Left renal pelvis (tissue), 4 donors: ENCODE results near the gene ANKRD49. TPM values are rescaled to one million over a fixed set of nuclear protein-coding genes. Genes with fewer than 3 reads are reported as not detected.

Source experiments
- DNase-seq, 4 donors: peaks; one replicate each; pipeline ENCODE4 v3.0.0-alpha.2; 2013; ENCODE audit warnings: low read depth in 4 of 4, low spot score in 3 of 4
- polyA plus RNA-seq, 4 donors: library from polyadenylated mRNA; unstranded; fragments of 120-200 nt; gene quantifications; one replicate each; pipeline ENCODE4 v1.2.1, GENCODE V29; 2013; ENCODE audit not compliant: insufficient read length in 4 of 4

ANKRD49 gene, protein sequence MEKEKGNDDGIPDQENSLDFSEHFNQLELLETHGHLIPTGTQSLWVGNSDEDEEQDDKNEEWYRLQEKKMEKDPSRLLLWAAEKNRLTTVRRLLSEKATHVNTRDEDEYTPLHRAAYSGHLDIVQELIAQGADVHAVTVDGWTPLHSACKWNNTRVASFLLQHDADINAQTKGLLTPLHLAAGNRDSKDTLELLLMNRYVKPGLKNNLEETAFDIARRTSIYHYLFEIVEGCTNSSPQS
- polyA plus RNA-seq = 10 to 100 TPM; 16.2 to 33.7 (median 24.9) TPM

DNA sequence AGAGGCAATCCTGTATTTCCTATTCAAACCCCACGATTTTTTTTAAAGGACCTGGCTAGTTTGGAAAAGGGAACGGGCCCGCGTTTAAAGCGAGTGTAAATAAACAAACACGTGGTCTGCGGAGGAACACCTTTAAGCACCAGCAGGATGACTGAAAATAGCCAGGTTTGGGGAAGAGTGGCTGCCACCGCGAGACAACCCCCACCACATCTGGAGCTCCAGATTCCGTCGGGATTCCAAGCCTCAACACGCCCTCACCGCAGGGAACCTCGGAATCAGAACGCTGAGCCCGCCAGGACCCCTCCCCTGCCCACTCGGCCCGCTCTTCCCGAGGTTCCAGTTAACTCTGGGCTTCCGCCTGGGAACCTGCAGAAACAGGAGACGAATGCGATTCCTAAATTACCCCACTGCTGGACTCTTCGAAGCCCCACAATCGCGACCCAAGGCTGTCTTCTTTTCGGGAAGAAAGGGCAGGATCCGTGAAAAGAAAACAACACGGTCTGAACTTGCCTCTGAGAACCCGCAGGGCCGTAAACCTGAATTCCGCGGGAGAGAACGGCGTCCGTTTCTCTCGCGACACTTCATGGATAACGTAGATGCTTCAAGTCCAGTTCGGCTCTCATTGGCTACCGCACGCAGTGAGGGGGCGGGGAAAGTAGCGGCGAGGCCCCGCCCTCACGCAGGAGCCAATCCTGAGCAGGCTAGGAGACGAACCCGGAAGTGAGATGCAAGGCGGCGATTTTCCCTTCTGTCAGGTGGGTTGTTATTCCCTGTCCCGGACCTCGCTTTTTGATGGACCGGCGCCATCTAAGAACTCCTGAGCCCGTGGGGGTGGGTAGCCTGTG is at the start of gene ANKRD49, which contains the start of gene MRE11:
Gene ANKRD49 (plus strand): TSS at position 704 of the 845 bp plus-strand sequence. CDS start 2,710 bp downstream, outside the sequence.
Gene MRE11 (minus strand): TSS at position 564 of the 845 bp plus-strand sequence. CDS start 1,043 bp downstream, outside the sequence.
- DNase-seq = peak; percentile 94 to 97 (median 96)

- no peak for DNase-seq
These were observed 48.1 kb upstream of the ANKRD49 start for GRCh38 chr11:94445641-94446040.

- DNase-seq = no peak
These were observed 46.6 kb upstream of the ANKRD49 start for GRCh38 chr11:94447149-94447548.

DNA sequence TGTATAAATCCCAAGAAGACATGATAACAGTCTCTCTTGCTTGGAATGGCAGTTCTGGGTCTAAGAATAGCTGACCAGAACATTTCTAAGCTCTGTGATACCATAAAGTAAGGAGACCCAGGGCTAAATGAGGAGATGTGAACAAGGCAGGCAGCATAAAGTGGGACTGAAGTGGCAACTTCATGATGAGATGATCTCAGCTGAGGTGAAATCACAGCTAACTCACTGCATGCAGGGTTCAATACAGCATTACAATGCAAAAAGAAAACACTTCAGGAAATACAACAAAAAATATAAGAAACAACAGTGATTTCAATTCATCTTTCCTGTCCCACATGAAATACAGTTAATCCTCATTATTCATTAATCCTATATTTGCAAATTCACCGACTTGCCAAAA is 44.8 kb upstream of the ANKRD49 start:
- no peak for DNase-seq

DNA sequence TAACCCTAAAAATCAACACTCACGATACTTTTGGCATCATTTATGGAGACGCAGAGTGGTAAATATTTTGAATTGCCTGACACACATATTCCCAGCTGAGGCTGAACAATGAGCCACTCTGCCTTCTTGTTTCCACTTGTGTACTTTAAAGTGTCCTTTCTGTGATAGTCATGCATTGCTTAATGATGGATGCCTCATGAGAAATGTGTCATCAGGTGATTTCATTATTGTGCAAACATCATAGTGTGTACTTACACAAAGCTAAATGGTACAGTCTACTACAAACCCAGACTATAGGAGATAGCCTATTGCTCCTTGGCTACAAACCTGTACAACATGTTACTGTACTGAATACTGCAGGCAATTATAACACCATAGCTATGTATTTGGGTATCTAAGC is 44.3 kb upstream of the ANKRD49 start:
- no peak for DNase-seq

DNA sequence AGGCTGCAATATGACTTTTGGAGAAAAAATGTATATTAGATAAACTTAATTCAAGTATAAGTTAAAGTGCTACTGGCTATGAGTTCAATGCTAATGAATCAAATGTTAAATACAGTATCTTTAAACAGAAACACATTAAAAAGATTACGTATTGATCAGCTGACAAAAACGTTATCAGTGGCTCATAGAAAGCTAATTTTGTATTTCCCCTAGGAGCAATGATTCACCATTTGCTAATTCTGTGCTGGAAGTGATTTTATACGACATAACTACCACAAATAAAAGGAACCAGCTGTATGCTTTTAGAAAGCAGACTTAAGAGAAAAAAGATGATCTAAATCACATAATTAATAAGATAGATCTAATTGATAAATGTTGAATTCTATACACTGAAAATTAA is 43.7 kb upstream of the ANKRD49 start:
- DNase-seq = no peak

GRCh38 chr11:94452988-94453387 is 40.8 kb upstream of the ANKRD49 start:
- DNase-seq = no peak

DNA sequence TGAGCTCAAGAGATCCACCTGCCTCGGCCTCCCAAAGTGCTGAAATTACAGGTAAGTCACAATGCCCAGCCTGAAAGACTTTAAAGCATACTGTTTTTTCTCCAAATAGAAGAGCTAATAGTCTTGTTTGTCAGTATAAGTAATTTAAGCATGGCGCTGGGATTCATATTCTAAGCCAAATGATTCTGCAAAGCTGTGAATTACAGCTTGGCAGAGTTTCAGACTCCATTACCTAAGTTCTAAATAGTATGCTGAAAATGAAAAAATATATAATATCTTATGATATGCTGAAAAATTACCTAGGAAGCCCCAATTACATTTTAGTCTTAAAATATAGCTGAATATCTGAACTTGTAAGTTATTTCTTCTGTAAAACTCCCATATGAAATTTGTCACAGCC is 39.5 kb upstream of the ANKRD49 start:
- no peak for DNase-seq

GRCh38 chr11:94455861-94456260 is 37.9 kb upstream of the ANKRD49 start:
- DNase-seq = peak in 1 of 4 donors; percentile 0

- DNase-seq = no peak
These were observed 36.4 kb upstream of the ANKRD49 start for GRCh38 chr11:94457118-94458029.

DNA sequence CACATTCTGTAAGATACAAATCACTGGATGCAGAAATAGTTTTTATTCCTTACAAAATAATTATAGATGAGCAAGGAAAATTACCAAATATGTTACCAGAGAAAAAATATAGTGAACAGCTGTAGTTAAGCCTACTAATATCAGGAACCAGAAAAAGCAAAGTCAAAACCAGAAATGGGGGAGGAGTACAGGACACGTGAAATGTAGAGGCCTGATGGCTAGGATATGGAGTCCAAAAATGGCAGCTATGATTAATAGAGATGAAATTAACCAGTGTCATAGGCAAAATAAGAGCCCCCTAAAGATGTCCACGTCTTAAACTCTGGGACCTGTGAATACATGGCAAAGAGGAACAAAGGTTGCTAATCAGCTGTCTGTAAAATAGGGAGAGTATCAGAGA is 34.2 kb upstream of the ANKRD49 start:
- DNase-seq = no peak

DNA sequence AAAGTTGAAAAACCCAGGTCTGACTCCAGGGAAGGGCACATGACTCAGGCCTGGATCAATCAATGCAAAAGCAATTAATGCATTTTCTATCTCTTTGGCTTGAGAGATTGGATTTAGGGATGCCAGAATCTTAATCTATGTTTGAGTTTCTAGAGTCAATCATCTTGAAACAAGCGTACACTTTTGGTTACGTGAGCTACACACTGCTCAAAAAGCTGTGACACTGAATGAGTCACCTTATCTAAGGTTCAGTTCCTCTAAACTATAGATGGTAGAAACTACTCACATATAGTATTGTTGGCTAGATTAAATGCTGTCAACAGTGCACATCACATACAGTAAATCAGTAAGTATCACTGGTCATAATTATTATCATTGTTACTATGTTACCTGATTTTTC is 24.4 kb upstream of the ANKRD49 start:
- no peak for DNase-seq

DNA sequence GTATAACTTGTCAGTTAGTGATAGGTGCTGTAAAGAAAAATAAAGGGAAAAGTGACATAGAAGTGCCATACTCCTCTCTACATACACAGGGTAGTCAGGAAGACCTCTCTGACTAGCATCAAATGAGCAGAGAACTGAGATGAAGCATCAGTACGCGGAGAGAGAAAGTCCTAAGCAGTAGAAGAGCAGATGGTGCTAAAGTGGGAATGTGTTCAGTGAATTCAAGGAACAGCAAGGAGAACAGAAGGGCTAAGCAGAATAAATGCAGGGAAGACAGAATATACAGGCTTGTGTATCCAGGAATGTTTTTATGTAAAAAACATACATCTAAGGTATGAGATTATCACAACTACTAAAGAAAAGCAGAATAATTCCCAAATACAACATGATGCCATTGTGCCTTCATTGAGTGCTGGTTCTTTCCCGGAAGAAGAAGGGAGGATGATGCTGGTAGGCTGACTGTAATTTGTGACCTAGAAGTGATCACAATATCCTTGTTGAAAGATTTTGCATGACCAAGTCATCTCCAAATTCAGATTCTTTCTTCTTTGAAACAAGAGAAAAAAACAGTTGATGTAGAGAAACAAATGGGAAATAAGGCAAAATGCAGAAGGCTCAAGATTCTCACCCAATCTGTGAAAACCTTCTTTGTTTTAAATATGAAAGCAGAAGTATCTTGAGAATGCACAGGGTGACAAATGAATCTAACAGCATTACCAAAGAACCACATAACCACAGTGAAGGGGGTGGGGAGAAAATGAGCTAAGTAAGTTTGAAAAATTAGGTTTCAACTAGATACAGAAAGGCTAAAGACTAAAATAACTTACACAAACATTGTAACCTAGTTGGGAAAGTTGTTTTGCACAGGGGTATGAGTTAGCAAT is 20.6 kb upstream of the ANKRD49 start:
- DNase-seq = no peak

DNA sequence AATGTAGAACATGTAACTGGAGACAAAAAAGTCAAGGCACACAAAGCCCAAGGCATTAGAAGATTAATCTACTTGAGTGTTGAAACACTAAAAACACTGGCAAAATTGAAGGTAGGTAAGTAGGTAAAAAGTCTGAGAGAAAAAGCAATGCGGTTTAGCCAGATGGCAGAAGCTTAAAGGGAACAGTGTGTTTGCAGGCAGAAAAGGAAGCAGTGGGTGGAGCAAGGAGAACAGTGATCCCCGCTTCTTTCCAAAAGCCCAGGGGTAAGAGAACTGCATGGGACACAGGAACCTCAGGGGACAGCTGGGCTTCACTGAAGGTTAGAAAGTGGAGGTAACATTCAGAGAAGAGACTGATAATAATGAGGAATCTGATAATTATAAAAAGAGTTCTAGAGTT is 16.2 kb upstream of the ANKRD49 start:
- no peak for DNase-seq

DNA sequence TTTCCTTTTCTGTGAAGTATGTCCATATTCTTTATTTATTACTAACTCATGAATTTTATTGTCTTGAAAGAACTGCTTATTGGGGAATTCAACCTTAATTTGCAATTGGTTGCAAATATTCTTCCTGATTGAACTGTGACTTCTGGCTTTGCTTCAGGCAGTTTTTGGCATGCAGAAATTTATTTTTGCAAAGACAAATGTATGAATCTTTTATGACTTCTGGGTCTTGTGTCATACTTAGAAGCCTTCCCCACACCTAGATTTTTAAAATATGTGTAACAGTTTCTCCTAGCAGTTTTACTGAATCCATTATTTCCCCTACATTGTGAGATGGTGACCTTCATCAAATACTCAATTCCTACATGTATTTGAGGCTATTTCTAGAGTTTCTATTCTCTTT is 12.4 kb upstream of the ANKRD49 start:
- DNase-seq = no peak

GRCh38 chr11:94486068-94486467 is 7.7 kb upstream of the ANKRD49 start:
- no peak for DNase-seq

GRCh38 chr11:94494126-94494680 is 419 bp downstream of the ANKRD49 start:
- no peak for DNase-seq

GRCh38 chr11:94500181-94500580 is 6.4 kb downstream of the ANKRD49 start:
- DNase-seq = no peak

DNA sequence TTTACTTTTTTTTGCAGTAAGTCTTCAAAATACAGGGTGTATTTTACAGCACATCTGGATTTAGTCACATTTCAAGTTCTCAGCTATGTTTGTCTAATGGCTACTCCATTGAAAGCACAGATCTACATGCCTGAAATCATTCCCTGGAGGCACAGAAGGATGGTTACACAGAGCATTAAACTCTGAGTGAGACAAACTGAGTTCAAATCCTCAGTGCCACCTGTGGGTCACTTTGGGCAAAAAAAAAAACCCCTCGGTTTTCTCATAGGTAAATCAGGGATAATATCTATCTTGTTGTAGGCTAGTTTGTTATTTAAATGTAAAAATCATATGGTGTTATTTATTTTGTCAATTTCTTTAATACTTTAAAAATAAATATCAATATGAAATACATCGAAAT is 7.7 kb downstream of the ANKRD49 start:
- no peak for DNase-seq
